ENCODE results near the gene MROH9.

The MROH9 gene

DNA sequence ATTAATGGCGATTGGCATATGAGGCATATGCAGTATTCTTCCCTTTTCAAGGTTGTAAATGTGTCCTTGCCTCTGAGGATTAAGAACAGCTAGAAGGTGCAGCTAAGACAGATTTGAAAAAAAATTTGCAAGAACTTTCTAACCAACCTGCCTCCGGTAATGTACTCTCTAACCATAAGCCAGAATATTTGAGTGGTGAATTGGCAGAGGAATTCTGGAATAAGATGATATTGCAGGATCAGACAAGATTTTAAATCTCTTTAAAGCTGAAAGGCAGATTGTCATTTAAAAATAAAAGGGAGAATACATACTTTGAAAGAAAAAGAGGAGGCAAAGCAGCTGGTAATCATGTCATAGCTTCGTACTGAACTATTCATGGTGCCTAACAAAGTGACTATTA, 29.2 kb downstream of the MROH9 start:
- no peaks in the 10 kb centered on the region for H3K36me3 ChIP-seq (ENCODE audit: control insufficient read depth in 2 of 2, insufficient read depth in 1 of 2, low read length in 2 of 2)
- CTCF ChIA-PET: interaction anchor here (0.6 to 1.6 kb wide), 4 partner anchors 107 to 349 kb away, joined by 3 to 8 read pairs (median 3); partner anchors contain the start of gene FMO4
- H3K4me3 ChIP-seq (ENCODE audit: low read depth, low read length): no peak overlapping the region
- H3K27ac ChIP-seq (ENCODE audit: extremely low read depth, low read depth, low read length): no peak overlapping the region
- H3K4me1 ChIP-seq (ENCODE audit: control insufficient read depth, insufficient read depth, low read length): no peaks in the 10 kb centered on the region
- TF ChIP-seq, protein P1, sequence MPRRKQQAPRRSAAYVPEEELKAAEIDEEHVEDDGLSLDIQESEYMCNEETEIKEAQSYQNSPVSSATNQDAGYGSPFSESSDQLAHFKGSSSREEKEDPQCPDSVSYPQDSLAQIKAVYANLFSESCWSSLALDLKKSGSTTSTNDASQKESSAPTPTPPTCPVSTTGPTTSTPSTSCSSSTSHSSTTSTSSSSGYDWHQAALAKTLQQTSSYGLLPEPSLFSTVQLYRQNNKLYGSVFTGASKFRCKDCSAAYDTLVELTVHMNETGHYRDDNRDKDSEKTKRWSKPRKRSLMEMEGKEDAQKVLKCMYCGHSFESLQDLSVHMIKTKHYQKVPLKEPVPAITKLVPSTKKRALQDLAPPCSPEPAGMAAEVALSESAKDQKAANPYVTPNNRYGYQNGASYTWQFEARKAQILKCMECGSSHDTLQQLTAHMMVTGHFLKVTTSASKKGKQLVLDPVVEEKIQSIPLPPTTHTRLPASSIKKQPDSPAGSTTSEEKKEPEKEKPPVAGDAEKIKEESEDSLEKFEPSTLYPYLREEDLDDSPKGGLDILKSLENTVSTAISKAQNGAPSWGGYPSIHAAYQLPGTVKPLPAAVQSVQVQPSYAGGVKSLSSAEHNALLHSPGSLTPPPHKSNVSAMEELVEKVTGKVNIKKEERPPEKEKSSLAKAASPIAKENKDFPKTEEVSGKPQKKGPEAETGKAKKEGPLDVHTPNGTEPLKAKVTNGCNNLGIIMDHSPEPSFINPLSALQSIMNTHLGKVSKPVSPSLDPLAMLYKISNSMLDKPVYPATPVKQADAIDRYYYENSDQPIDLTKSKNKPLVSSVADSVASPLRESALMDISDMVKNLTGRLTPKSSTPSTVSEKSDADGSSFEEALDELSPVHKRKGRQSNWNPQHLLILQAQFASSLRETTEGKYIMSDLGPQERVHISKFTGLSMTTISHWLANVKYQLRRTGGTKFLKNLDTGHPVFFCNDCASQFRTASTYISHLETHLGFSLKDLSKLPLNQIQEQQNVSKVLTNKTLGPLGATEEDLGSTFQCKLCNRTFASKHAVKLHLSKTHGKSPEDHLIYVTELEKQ (tag by site-specific recombination; IDR thresholded peaks at IDR 0.05; ENCODE audit: borderline replicate concordance): no peak
- TF ChIP-seq ZNF138 (tag by site-specific recombination; IDR thresholded peaks at IDR 0.05; ENCODE audit: borderline replicate concordance) (no peak), ZFP37 (tag by site-specific recombination; IDR thresholded peaks at IDR 0.05) (no peak), ZNF548 (tag by site-specific recombination; IDR thresholded peaks at IDR 0.05) (no peak), ZNF280C (tag by site-specific recombination; IDR thresholded peaks at IDR 0.05) (no peak), ZNF266 (tag by site-specific recombination; IDR thresholded peaks at IDR 0.05; ENCODE audit: low read depth) (no peak), PATZ1 (tag by site-specific recombination; IDR thresholded peaks at IDR 0.05) (no peak), GLI4 (tag by site-specific recombination; IDR thresholded peaks at IDR 0.05) (no peak), ZSCAN16 (tag by site-specific recombination; IDR thresholded peaks at IDR 0.05) (no peak), ZNF146 (tag by site-specific recombination; IDR thresholded peaks at IDR 0.05) (no peak), ZNF658 (tag by site-specific recombination; IDR thresholded peaks at IDR 0.05) (no peak), ZFHX2 (tag by site-specific recombination; conservative IDR thresholded peaks at IDR 0.05) (no peak), ZBTB11 (tag by site-specific recombination; conservative IDR thresholded peaks at IDR 0.05; ENCODE audit: low read depth) (no peak)
- TF ChIP-seq, protein P2, sequence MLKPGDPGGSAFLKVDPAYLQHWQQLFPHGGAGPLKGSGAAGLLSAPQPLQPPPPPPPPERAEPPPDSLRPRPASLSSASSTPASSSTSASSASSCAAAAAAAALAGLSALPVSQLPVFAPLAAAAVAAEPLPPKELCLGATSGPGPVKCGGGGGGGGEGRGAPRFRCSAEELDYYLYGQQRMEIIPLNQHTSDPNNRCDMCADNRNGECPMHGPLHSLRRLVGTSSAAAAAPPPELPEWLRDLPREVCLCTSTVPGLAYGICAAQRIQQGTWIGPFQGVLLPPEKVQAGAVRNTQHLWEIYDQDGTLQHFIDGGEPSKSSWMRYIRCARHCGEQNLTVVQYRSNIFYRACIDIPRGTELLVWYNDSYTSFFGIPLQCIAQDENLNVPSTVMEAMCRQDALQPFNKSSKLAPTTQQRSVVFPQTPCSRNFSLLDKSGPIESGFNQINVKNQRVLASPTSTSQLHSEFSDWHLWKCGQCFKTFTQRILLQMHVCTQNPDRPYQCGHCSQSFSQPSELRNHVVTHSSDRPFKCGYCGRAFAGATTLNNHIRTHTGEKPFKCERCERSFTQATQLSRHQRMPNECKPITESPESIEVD (tag by site-specific recombination; IDR thresholded peaks at IDR 0.05): no peak
- TF ChIP-seq, protein P3, sequence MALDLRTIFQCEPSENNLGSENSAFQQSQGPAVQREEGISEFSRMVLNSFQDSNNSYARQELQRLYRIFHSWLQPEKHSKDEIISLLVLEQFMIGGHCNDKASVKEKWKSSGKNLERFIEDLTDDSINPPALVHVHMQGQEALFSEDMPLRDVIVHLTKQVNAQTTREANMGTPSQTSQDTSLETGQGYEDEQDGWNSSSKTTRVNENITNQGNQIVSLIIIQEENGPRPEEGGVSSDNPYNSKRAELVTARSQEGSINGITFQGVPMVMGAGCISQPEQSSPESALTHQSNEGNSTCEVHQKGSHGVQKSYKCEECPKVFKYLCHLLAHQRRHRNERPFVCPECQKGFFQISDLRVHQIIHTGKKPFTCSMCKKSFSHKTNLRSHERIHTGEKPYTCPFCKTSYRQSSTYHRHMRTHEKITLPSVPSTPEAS (tag by site-specific recombination; IDR thresholded peaks at IDR 0.05): no peak
- TF ChIP-seq, protein P4, sequence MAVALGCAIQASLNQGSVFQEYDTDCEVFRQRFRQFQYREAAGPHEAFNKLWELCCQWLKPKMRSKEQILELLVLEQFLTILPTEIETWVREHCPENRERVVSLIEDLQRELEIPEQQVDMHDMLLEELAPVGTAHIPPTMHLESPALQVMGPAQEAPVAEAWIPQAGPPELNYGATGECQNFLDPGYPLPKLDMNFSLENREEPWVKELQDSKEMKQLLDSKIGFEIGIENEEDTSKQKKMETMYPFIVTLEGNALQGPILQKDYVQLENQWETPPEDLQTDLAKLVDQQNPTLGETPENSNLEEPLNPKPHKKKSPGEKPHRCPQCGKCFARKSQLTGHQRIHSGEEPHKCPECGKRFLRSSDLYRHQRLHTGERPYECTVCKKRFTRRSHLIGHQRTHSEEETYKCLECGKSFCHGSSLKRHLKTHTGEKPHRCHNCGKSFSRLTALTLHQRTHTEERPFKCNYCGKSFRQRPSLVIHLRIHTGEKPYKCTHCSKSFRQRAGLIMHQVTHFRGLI (tag by site-specific recombination; IDR thresholded peaks at IDR 0.05): no peak
- TF ChIP-seq, protein P5, sequence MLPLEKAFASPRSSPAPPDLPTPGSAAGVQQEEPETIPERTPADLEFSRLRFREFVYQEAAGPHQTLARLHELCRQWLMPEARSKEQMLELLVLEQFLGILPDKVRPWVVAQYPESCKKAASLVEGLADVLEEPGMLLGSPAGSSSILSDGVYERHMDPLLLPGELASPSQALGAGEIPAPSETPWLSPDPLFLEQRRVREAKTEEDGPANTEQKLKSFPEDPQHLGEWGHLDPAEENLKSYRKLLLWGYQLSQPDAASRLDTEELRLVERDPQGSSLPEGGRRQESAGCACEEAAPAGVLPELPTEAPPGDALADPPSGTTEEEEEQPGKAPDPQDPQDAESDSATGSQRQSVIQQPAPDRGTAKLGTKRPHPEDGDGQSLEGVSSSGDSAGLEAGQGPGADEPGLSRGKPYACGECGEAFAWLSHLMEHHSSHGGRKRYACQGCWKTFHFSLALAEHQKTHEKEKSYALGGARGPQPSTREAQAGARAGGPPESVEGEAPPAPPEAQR (tag by site-specific recombination; IDR thresholded peaks at IDR 0.05): no peak
- TF ChIP-seq, protein P6, sequence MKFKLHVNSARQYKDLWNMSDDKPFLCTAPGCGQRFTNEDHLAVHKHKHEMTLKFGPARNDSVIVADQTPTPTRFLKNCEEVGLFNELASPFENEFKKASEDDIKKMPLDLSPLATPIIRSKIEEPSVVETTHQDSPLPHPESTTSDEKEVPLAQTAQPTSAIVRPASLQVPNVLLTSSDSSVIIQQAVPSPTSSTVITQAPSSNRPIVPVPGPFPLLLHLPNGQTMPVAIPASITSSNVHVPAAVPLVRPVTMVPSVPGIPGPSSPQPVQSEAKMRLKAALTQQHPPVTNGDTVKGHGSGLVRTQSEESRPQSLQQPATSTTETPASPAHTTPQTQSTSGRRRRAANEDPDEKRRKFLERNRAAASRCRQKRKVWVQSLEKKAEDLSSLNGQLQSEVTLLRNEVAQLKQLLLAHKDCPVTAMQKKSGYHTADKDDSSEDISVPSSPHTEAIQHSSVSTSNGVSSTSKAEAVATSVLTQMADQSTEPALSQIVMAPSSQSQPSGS (tag by site-specific recombination; IDR thresholded peaks at IDR 0.05; ENCODE audit: low read depth): no peak
- POLR2A ChIA-PET: no interaction called here
- no peaks in the 10 kb centered on the region for H3K9me3 ChIP-seq (ENCODE audit: control insufficient read depth, insufficient read depth, low read depth, low read length)

All from HEK293 (cell line).